Common myeloid progenitor, CD34-positive (primary cell): ENCODE data around the gene ABCE1.

Experiments
- CTCF ChIA-PET: fragments of 350-600 bp; sonication (Branson Sonifier 250); formaldehyde crosslinking; loops from one replicate; lab custom pipeline; 2021; ENCODE audit warnings: antibody characterized with exemption; lab: Charles Lee
- POLR2A ChIA-PET: fragments of 350-600 bp; sonication (Branson Sonifier 250); formaldehyde crosslinking; loops from one replicate; lab custom pipeline; 2021; ENCODE audit warnings: antibody characterized with exemption; lab: Charles Lee
- DNase-seq, 3 donors: peaks; one replicate each; pipeline versions ENCODE4 v3.0.0 to v3.0.0-alpha.2; 2013
- H3K27ac ChIP-seq, 2 experiments: 1 replicate in 1 of 2; 2 replicates in 1 of 2; pipeline ENCODE4 v1.7.0; 2013; ENCODE audit warnings: inconsistent platforms in 2 of 2, low read length in 2 of 2, mild to moderate bottlenecking in 2 of 2, low read depth in 1 of 2, moderate library complexity in 1 of 2; ENCODE audit not compliant: severe bottlenecking in 2 of 2, insufficient read depth in 1 of 2, poor library complexity in 1 of 2
- H3K27me3 ChIP-seq, 5 experiments: replicated peaks in 2 of 5; 1 replicate in 3 of 5; 2 replicates in 2 of 5; pipeline versions ENCODE4 v1.6.1 to v1.7.0; 2013; ENCODE audit warnings: low read length in 4 of 5, mild to moderate bottlenecking in 2 of 5, moderate library complexity in 2 of 5, inconsistent platforms in 1 of 5; ENCODE audit not compliant: insufficient read depth in 5 of 5, control insufficient read depth in 4 of 5
- H3K36me3 ChIP-seq, 4 experiments: 1 replicate in 2 of 4; 2 replicates in 2 of 4; pipeline versions ENCODE4 v1.6.1 to v1.7.0; 2013; ENCODE audit warnings: low read length in 3 of 4, control low read depth in 1 of 4, mild to moderate bottlenecking in 1 of 4; ENCODE audit not compliant: control insufficient read depth in 4 of 4, insufficient read depth in 4 of 4
- H3K4me1 ChIP-seq, 4 experiments: 1 replicate in 3 of 4; 2 replicates in 1 of 4; pipeline versions ENCODE4 v1.6.1 to v1.7.1; 2013; ENCODE audit warnings: low read length in 3 of 4, mild to moderate bottlenecking in 3 of 4, control low read depth in 1 of 4, inconsistent platforms in 1 of 4, moderate library complexity in 1 of 4; ENCODE audit not compliant: control insufficient read depth in 4 of 4, insufficient read depth in 4 of 4; ENCODE audit errors: control extremely low read depth in 1 of 4
- H3K4me3 ChIP-seq, 7 experiments: 1 replicate in 4 of 7; 2 replicates in 3 of 7; pipeline versions ENCODE4 v1.5.1 to v1.7.0; 2013; ENCODE audit warnings: mild to moderate bottlenecking in 7 of 7, low read length in 6 of 7, moderate library complexity in 6 of 7, inconsistent platforms in 2 of 7, low read depth in 2 of 7, control low read depth in 1 of 7; ENCODE audit not compliant: insufficient read depth in 4 of 7, control insufficient read depth in 1 of 7; ENCODE audit errors: extremely low read depth in 1 of 7
- H3K9me3 ChIP-seq, 5 experiments: 1 replicate in 4 of 5; 2 replicates in 1 of 5; pipeline versions ENCODE4 v1.6.1 to v1.7.1; 2013; ENCODE audit warnings: low read length in 4 of 5, mild to moderate bottlenecking in 2 of 5, inconsistent platforms in 1 of 5, low read depth in 1 of 5, moderate library complexity in 1 of 5; ENCODE audit not compliant: control insufficient read depth in 4 of 5, insufficient read depth in 2 of 5; ENCODE audit errors: control extremely low read depth in 1 of 5
- WGBS: methylation state at CpG from one replicate; pipeline ENCODE4 v1.1.5; 2013; ENCODE audit not compliant: insufficient coverage; 5-methylcytosine and 5-hydroxymethylcytosine counted together

The ABCE1 gene

GRCh38 chr4:145102619-145103018 lies 4.5 kb downstream of the ABCE1 start:
- CTCF ChIA-PET, result no interaction called here

GRCh38 chr4:145103496-145103895 lies 5.4 kb downstream of the ABCE1 start:
- H3K36me3 ChIP-seq, result peaks cover 14 to 40% (median 24%) of the 10 kb centered on the region in 4 experiments
- ChIA-PET POLR2A (interaction anchor here (1.1 kb wide), 1 partner anchor 41 kb away, joined by 3 read pairs; no protein-coding TSS in a partner anchor), CTCF (interaction anchor here (0.6 kb wide), 1 partner anchor 36 kb away, joined by 3 read pairs; no protein-coding TSS in a partner anchor)
- no peak overlapping the region for H3K4me3 ChIP-seq
- H3K27ac ChIP-seq, result no peak overlapping the region
- H3K9me3 ChIP-seq, result no peaks in the 10 kb centered on the region
- H3K4me1 ChIP-seq, result peaks cover 10 to 25% (median 16%) of the 10 kb centered on the region in 4 experiments
- no CpG with 5 or more reads among the region's 3 CpGs for WGBS
- peak; percentile 11 to 28 (median 15) for DNase-seq
- H3K27me3 ChIP-seq, result no peaks in the 10 kb centered on the region

More at GRCh38 chr4:145102619-145103018, 4.5 kb downstream of the ABCE1 start:
- Histone ChIP-seq H3K4me1 (peaks cover 11 to 29% (median 16%) of the 10 kb centered on the region in 4 experiments), H3K4me3 (no peak overlapping the region), H3K27ac (no peak overlapping the region), H3K36me3 (peaks cover 12 to 32% (median 18%) of the 10 kb centered on the region in 4 experiments), H3K27me3 (no peaks in the 10 kb centered on the region), H3K9me3 (no peaks in the 10 kb centered on the region)
- 83% methylated on average over 2 of the region's 2 CpGs for WGBS
- peak in 1 of 3 donors; percentile 9 for DNase-seq
- POLR2A ChIA-PET, result no interaction called here

GRCh38 chr4:145107126-145107525 lies 9.0 kb downstream of the ABCE1 start:
- Histone ChIP-seq H3K9me3 (no peaks in the 10 kb centered on the region), H3K4me3 (no peak overlapping the region), H3K36me3 (peaks cover 20 to 70% (median 47%) of the 10 kb centered on the region in 4 experiments), H3K27me3 (no peaks in the 10 kb centered on the region), H3K27ac (no peak overlapping the region), H3K4me1 (peaks cover 0 to 7% (median 3%) of the 10 kb centered on the region in 4 experiments)
- ChIA-PET POLR2A (no interaction called here), CTCF (interaction anchor here (1.0 kb wide), 1 partner anchor 17 kb away, joined by 3 read pairs; no protein-coding TSS in a partner anchor)
- no CpG with 5 or more reads among the region's 2 CpGs for WGBS
- no peak for DNase-seq

- no peak for DNase-seq
- Histone ChIP-seq H3K9me3 (no peaks in the 10 kb centered on the region), H3K27me3 (no peaks in the 10 kb centered on the region), H3K4me3 (no peak overlapping the region), H3K4me1 (peaks cover 0 to 6% (median 2%) of the 10 kb centered on the region in 4 experiments), H3K27ac (no peak overlapping the region), H3K36me3 (peaks cover 22 to 80% (median 56%) of the 10 kb centered on the region in 4 experiments)
- ChIA-PET CTCF (no interaction called here), POLR2A (no interaction called here)
These were observed 10.0 kb downstream of the ABCE1 start for GRCh38 chr4:145108128-145108527.

- no peak overlapping the region for H3K4me3 ChIP-seq
- ChIA-PET POLR2A (no interaction called here), CTCF (no interaction called here)
- no peaks in the 10 kb centered on the region for H3K4me1 ChIP-seq
- DNase-seq, result no peak
- no peaks in the 10 kb centered on the region for H3K27me3 ChIP-seq
- WGBS, result 100% methylated on average over 1 of the region's 2 CpGs
- H3K27ac ChIP-seq, result no peak overlapping the region
- H3K9me3 ChIP-seq, result no peaks in the 10 kb centered on the region
- peaks cover 15 to 81% (median 54%) of the 10 kb centered on the region in 4 experiments for H3K36me3 ChIP-seq
These were observed 27.3 kb downstream of the ABCE1 start for GRCh38 chr4:145125396-145125795.

GRCh38 chr4:145130130-145130529 lies 32.0 kb downstream of the ABCE1 start:
- POLR2A ChIA-PET, result no interaction called here
- Histone ChIP-seq H3K27ac (no peak overlapping the region), H3K9me3 (no peaks in the 10 kb centered on the region), H3K36me3 (peaks cover 6 to 47% (median 32%) of the 10 kb centered on the region in 4 experiments), H3K4me3 (no peak overlapping the region), H3K4me1 (peaks cover 0 to 16% (median 10%) of the 10 kb centered on the region in 4 experiments), H3K27me3 (no peaks in the 10 kb centered on the region)
- no peak for DNase-seq
- CTCF ChIA-PET, result interaction anchor here (0.6 kb wide), 1 partner anchor 45 kb away, joined by 3 read pairs; no protein-coding TSS in a partner anchor

GRCh38 chr4:145130788-145131399 lies 32.8 kb downstream of the ABCE1 start:
- no peak for DNase-seq
- no peak overlapping the region for H3K27ac ChIP-seq
- 100% methylated on average over 1 of the region's 2 CpGs for WGBS
- peaks cover 0 to 16% (median 10%) of the 10 kb centered on the region in 4 experiments for H3K4me1 ChIP-seq
- peaks cover 6 to 40% (median 26%) of the 10 kb centered on the region in 4 experiments for H3K36me3 ChIP-seq
- H3K9me3 ChIP-seq, result no peaks in the 10 kb centered on the region
- no peak overlapping the region for H3K4me3 ChIP-seq
- POLR2A ChIA-PET, result no interaction called here
- CTCF ChIA-PET, result no interaction called here
- H3K27me3 ChIP-seq, result no peaks in the 10 kb centered on the region
